Ectodermal cell (in vitro differentiated cells): ENCODE measurements around the gene PAOX.
"Not testable (repeated sequence)": the region's sequence is repeated elsewhere in the genome, so short reads cannot be mapped to it uniquely, and the experiment has no call there.

ENCODE experiments used
- H3K27ac ChIP-seq: 2 replicates; pipeline ENCODE4 v1.7.0; 2013; ENCODE audit warnings: mild to moderate bottlenecking, low read depth, low read length; ENCODE audit not compliant: insufficient read depth, poor library complexity, severe bottlenecking
- H3K27me3 ChIP-seq: 2 replicates; pipeline ENCODE4 v1.7.0; 2013; ENCODE audit warnings: mild to moderate bottlenecking, low read length; ENCODE audit not compliant: insufficient read depth, control insufficient read depth, poor library complexity, severe bottlenecking
- H3K36me3 ChIP-seq: one replicate; pipeline ENCODE4 v1.7.0; 2013; ENCODE audit warnings: low read length; ENCODE audit not compliant: control insufficient read depth, insufficient read depth
- H3K4me1 ChIP-seq: one replicate; pipeline ENCODE4 v1.7.0; 2013; ENCODE audit warnings: low read length; ENCODE audit not compliant: control insufficient read depth, insufficient read depth
- H3K4me3 ChIP-seq: 2 replicates; pipeline ENCODE4 v1.7.0; 2013; ENCODE audit warnings: low read depth, low read length, control low read depth; ENCODE audit not compliant: insufficient read depth
- H3K9me3 ChIP-seq: 2 replicates; pipeline ENCODE4 v1.7.0; 2013; ENCODE audit warnings: mild to moderate bottlenecking, low read length, moderate library complexity; ENCODE audit not compliant: control insufficient read depth
- WGBS, 2 experiments: methylation state at CpG; one replicate each; pipeline ENCODE4 v1.1.7; 2013; ENCODE audit warnings: missing lambda C conversion rate in 2 of 2; 5-methylcytosine and 5-hydroxymethylcytosine counted together

The PAOX gene

DNA sequence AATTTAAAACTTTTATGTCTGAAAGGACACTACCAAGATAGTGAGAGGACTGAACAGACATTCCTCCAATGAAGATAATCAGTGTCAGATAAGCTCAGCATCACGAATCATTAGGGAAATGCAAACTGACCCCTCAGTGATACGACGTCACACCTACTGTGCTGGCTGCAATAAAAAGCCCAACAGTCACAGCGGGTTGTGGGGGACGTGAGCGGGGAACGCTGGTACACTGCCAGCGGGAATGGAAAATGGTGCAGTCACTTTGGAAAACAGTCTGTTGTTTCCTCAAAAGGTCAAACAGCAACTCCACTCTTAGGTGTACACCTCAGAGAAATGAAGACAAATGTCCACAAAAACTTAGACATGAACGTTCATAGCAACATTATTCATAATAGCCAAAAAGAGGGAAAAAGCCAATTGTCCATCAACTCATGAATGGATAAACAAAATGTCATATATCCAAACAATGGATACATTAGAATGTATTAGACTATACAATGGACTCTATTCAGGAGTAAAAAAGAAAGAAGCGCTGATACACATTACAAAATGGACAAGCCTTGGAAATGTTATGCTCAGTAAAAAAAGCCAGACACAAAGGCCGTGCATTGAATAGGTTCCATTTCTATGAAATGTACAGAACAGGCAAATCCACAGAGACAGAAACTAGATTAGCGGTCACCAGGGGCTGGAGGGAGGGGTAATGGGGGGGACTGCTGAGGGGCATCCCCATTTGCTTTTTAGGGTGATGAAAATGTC is 3.5 kb upstream of the PAOX start:
- peaks cover 8% of the 10 kb centered on the region for H3K36me3 ChIP-seq
- WGBS, 2 experiments: 72 to 75% methylated on average over 12 of the region's 12 CpGs
- H3K4me1 ChIP-seq: peaks cover 5% of the 10 kb centered on the region
- no peak overlapping the region for H3K27ac ChIP-seq
- no peaks in the 10 kb centered on the region for H3K9me3 ChIP-seq
- H3K27me3 ChIP-seq: peaks cover 61% of the 10 kb centered on the region
- H3K4me3 ChIP-seq: no peak overlapping the region

DNA sequence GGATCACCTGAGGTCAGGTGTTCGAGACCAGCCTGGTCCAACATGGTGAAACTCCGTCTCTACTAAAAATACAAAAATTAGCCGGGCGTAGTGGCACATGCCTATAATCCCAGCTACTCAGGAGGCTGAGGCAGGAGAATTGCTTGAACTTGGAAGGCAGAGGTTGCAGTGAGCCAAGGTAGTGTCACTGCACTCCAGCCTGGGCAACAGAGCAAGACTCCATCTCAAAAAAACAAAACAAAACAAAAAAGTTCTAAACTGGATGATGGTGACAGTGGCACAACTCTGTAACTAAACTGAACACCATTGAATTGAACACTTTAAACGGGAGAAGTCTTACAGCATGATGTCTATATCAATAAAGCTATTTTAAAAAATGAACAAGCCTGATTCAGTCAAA is 2.9 kb upstream of the PAOX start:
- H3K27ac ChIP-seq, H3K9me3 ChIP-seq, H3K4me3 ChIP-seq, H3K36me3 ChIP-seq, H3K4me1 ChIP-seq: not testable (repeated sequence)
- WGBS, 2 experiments: 89 to 91% methylated on average over 5 of the region's 5 CpGs
- peaks cover 61% of the 10 kb centered on the region for H3K27me3 ChIP-seq

DNA sequence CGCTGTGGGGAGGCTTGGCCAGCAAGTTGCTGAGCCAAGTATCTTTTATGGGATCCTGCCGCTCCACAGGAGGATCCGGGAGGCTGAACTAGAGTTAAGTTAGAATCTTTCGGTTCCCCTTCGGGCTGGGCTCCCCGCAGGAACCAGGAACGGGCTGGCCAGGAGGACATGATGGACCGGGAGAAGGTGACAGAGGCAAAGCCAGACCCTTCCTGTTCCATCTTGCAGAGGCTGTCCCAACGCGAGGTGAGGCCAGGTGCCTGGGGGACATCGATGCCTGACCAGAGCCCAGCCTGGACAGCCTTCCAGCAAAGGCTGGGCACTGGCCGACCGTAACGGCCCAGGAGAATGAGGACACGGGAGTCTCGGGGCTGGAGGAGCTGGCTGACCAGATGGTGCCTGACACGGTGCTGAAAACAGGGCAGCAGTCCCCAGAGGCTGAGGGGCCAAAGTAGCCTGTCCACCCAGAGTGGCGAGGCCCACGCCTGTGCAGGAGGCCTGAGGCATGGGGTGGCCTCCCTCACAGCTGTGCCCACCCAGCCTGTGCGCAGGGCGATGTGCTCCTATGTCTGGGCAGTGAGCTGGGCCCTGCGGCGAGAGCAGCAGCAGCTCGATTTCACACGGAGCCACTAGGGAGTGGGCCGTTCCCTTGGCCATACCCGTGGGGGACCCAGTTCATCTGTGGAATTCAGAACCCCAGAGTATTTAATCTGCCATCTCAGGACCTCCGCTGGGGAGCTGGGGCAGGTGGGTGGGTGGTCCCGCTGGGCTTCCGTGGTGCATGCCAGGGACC is 1.8 kb upstream of the PAOX start:
- peaks cover 61% of the 10 kb centered on the region for H3K27me3 ChIP-seq
- H3K9me3 ChIP-seq: no peaks in the 10 kb centered on the region
- WGBS, 2 experiments: 88% methylated on average over 30 of the region's 30 CpGs
- H3K36me3 ChIP-seq: no peaks in the 10 kb centered on the region
- no peak overlapping the region for H3K4me3 ChIP-seq
- H3K27ac ChIP-seq: no peak overlapping the region
- H3K4me1 ChIP-seq: peaks cover 4% of the 10 kb centered on the region

DNA sequence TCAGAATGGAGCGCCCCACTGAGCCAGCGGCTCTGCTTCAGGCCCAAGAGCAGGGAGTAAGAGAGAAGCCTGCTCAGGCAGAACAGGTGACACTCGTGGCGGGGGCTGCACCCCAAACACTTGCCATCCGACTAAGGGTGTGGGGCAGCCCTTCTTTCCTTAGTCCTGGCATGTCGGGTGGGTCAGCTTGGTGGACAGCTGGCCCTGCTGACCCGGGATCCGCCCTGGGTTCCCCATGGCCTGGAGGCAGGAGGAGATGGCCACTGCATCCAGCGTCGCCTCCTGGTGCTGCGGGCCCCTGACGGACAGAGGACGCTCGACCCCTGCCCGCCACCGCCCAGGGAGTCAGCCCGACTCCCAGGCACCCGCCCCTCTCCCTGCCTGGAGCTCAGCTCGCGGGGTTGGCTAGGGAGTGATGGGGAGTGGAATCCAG is 1.2 kb upstream of the PAOX start:
- Histone ChIP-seq H3K27ac (no peak overlapping the region), H3K36me3 (no peaks in the 10 kb centered on the region)

DNA sequence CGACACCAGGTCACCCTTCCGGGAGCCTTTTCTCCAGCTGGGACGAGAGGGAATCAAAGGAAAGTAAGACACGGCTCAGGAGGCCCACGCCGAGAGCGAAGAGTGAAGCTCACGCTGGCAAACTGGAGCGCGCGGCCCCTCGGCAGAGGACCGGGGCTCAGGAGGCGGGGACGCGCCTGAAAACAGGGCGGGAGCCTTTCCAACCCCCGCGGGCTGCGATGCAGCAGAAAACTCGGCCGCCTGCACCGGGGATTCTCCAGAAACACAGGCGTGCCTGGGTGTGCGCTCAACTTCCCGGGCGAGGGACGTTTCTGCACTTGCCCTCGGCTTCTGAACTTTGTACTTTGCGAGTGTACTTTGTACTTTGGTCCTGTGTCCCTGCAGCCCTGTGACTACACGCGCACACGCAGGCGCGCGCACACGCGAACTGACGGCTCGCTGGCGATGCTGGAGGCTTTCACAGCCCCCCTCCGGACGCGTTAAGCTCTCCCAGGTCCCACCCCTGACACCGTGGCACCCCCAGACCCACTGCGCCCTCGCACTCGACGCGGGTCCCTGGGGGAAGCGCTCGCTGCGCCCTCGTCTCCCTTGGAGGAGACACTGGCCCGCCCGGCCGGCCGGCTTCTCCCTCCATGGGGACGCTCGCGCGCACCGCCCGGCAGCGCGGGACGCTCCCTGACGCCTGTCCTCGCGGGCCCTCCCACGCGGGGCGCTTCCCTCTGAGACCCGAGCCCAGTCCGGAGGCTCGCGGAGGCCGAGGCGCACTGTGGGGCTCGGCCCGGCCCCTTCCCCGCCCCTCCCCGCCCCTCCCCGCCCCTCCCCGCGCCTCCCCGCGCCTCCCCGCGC is 588 bp upstream of the PAOX start:
- no peaks in the 10 kb centered on the region for H3K4me1 ChIP-seq
- H3K36me3 ChIP-seq: no peaks in the 10 kb centered on the region
- 0 to 1% methylated on average over 76 to 79 of the region's 90 CpGs for WGBS, 2 experiments
- peak overlapping the region; percentile 60 for H3K4me3 ChIP-seq
- no peak overlapping the region for H3K27ac ChIP-seq
- no peaks in the 10 kb centered on the region for H3K9me3 ChIP-seq
- peaks cover 61% of the 10 kb centered on the region for H3K27me3 ChIP-seq

More for the DNA sequence above, 1.2 kb upstream of the PAOX start:
- no peaks in the 10 kb centered on the region for H3K4me1 ChIP-seq
- no peaks in the 10 kb centered on the region for H3K9me3 ChIP-seq
- WGBS, 2 experiments: 26 to 28% methylated on average over 20 of the region's 20 CpGs
- H3K27me3 ChIP-seq: peaks cover 61% of the 10 kb centered on the region
- peak overlapping the region; percentile 60 for H3K4me3 ChIP-seq

DNA sequence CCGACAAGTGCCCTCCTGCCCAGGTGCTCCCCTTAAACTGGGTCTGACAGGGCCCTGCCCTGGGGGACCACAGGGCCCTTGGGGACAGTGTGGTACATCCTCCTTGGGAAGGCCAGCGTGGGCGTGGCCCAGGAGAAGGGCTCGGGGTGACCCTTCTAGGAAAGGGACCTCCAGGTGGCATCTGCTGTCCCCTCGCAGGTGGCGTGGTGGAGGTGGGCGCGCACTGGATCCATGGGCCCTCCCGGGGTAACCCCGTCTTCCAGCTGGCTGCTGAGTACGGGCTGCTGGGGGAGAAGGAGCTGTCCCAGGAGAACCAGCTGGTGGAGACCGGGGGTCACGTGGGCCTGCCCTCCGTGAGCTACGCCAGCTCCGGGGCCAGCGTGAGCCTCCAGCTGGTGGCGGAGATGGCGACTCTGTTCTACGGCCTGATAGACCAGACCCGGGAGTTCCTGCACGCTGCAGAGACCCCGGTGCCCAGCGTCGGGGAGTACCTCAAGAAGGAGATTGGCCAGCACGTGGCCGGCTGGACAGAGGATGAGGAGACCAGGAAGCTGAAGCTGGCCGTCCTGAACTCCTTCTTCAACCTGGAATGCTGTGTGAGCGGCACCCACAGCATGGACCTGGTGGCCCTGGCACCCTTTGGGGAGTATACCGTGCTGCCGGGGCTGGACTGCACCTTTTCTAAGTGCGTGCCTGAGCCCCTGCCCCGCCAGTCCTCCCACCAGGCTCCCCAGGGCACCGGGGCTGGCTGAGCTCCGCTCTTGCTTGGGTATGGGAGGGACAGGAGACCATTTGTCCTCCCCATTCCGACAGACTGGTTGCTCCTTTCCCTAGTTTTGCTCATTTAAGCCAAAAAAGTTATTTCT is 972 bp downstream of the PAOX start:
- H3K27ac ChIP-seq: no peak overlapping the region
- 91 to 93% methylated on average over 36 of the region's 36 CpGs for WGBS, 2 experiments

DNA sequence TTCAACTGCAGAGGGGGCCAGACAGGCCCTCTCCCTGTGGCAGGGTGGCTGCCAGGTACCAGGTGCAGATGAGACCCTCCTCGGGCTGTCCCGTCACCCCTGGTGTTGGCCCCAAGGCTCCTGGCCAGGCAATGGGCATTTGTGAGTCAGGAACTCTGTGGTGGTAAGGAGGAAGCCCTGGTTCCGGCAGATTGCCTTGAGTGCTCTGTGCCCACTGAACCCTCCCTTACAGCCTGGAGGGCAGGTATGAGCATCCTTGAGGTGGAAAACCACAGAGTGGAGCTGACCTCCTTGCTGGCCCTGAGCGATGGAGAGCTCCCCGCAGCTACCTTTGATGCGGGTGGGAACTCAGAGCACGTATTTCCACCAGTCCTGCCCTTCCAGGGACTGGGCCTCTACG is 2.0 kb downstream of the PAOX start:
- H3K27me3 ChIP-seq: peaks cover 39% of the 10 kb centered on the region

More for the DNA sequence above, 972 bp downstream of the PAOX start:
- Histone ChIP-seq H3K4me3 (peak overlapping the region; percentile 46), H3K27me3 (peaks cover 49% of the 10 kb centered on the region), H3K36me3 (no peaks in the 10 kb centered on the region), H3K9me3 (no peaks in the 10 kb centered on the region), H3K4me1 (no peaks in the 10 kb centered on the region)

DNA sequence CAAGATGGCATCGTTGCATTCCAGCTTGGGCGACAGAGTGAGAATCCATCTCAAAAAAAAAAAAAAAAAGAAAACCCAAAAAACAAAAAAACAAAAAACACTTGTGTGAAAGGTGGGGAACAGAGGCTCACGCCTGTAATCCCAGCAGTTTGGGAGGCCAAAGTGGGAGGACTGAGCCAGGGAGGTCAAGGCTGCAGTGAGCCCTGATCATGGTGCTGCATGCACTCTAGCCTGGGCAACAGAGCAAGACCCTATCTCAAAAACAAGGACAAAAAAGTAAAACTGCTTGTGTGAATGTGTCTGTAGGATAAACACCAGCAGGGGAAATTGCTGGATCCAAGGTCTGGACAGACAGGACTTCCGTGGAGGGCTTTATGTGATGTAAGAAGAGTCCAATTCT is 4.5 kb downstream of the PAOX start:
- H3K4me1 ChIP-seq: no peaks in the 10 kb centered on the region
- no peak overlapping the region for H3K27ac ChIP-seq
- H3K4me3 ChIP-seq: no peak overlapping the region
- 85 to 90% methylated on average over 3 to 4 of the region's 4 CpGs for WGBS, 2 experiments
- no peaks in the 10 kb centered on the region for H3K36me3 ChIP-seq
- no peaks in the 10 kb centered on the region for H3K9me3 ChIP-seq
- peaks cover 14% of the 10 kb centered on the region for H3K27me3 ChIP-seq

More for the DNA sequence above, 2.0 kb downstream of the PAOX start:
- no peak overlapping the region for H3K4me3 ChIP-seq
- no peaks in the 10 kb centered on the region for H3K36me3 ChIP-seq
- H3K4me1 ChIP-seq: no peaks in the 10 kb centered on the region
- WGBS, 2 experiments: 94 to 95% methylated on average over 8 of the region's 8 CpGs
- H3K9me3 ChIP-seq: no peaks in the 10 kb centered on the region
- H3K27ac ChIP-seq: no peak overlapping the region

DNA sequence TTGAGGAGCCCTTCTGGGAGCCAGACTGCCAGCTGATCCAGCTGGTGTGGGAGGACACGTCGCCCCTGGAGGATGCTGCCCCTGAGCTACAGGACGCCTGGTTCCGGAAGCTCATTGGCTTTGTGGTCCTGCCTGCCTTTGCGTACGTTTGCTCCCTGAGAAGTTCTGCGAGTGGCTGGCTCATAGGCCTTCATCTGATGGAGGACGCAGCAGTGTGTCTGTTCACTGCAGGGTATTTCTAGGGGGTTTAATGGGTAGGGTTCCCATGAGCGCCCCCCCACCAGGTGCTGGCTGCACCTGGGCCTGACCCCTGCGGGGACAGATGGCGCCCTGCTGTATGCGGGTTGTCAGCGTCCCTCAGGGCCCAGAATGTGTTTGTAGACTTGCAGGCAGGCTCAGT is 5.0 kb downstream of the PAOX start:
- Histone ChIP-seq H3K4me3 (no peak overlapping the region), H3K4me1 (no peaks in the 10 kb centered on the region), H3K27me3 (peaks cover 12% of the 10 kb centered on the region), H3K36me3 (no peaks in the 10 kb centered on the region), H3K9me3 (no peaks in the 10 kb centered on the region), H3K27ac (no peak overlapping the region)
- 88 to 89% methylated on average over 13 of the region's 13 CpGs for WGBS, 2 experiments
